Neural cell (in vitro differentiated cells): ENCODE results near the gene KRT7. TPM values are rescaled to one million over a fixed set of nuclear protein-coding genes. Genes with fewer than 3 reads are reported as not detected.

Experiments
- H2AFZ ChIP-seq: fragments of 200-600, 300-800 bp; sonication (generic), shearing (Covaris generic); 2 replicates; pipeline ENCODE4 v1.6.0; 2014; ENCODE audit warnings: low read depth, mild to moderate bottlenecking, antibody characterized with exemption, low read length, moderate library complexity
- H3F3A ChIP-seq: fragments of 200-600 bp; shearing (Covaris generic); 2 replicates; pipeline ENCODE4 v1.6.1; 2016; ENCODE audit warnings: mild to moderate bottlenecking, moderate library complexity, mixed read lengths, antibody characterized with exemption, low read length; ENCODE audit not compliant: insufficient read depth, poor library complexity, severe bottlenecking
- H3K27ac ChIP-seq: fragments of 200-600, 300-800 bp; sonication (generic), shearing (Covaris generic); 2 replicates; pipeline ENCODE4 v1.5.1; 2014; ENCODE audit warnings: mild to moderate bottlenecking, low read length, moderate library complexity
- H3K27me3 ChIP-seq: fragments of 300-800, 200-600 bp; sonication (generic), shearing (Covaris generic); 2 replicates; pipeline ENCODE4 v1.6.0; 2014; ENCODE audit warnings: mild to moderate bottlenecking, low read depth, low read length, moderate library complexity; ENCODE audit not compliant: insufficient read depth
- H3K36me3 ChIP-seq: fragments of 300-800, 200-600 bp; sonication (generic), shearing (Covaris generic); 2 replicates; pipeline ENCODE4 v1.5.1; 2014; ENCODE audit warnings: mild to moderate bottlenecking, antibody characterized with exemption, low read length, moderate library complexity; ENCODE audit not compliant: insufficient read depth
- H3K4me2 ChIP-seq: fragments of 300-800, 200-600 bp; sonication (generic), shearing (Covaris generic); 2 replicates; pipeline ENCODE4 v1.6.0; 2014; ENCODE audit warnings: mild to moderate bottlenecking, low read length
- H3K4me3 ChIP-seq: fragments of 300-800, 200-600 bp; sonication (generic), shearing (Covaris generic); 2 replicates; pipeline ENCODE4 v1.5.1; 2014; ENCODE audit warnings: mild to moderate bottlenecking, low read length, moderate library complexity
- H3K79me2 ChIP-seq: fragments of 200-600 bp; shearing (Covaris generic); replicated peaks from 2 replicates; pipeline ENCODE4 v1.6.0; 2014; ENCODE audit warnings: mild to moderate bottlenecking, low read length, moderate library complexity; ENCODE audit not compliant: insufficient read depth
- H3K9ac ChIP-seq: fragments of 300-800, 200-600 bp; sonication (generic), shearing (Covaris generic); 2 replicates; pipeline ENCODE4 v1.6.1; 2016; ENCODE audit warnings: mild to moderate bottlenecking, low read length, mixed read lengths
- H3K9me2 ChIP-seq: fragments of 200-600 bp; shearing (Covaris generic); 2 replicates; pipeline ENCODE4 v1.6.1; 2016; ENCODE audit warnings: mild to moderate bottlenecking, low read length, mixed read lengths; ENCODE audit not compliant: insufficient read depth
- H3K9me3 ChIP-seq: fragments of 200-600, 300-800 bp; sonication (generic), shearing (Covaris generic); 2 replicates; pipeline ENCODE4 v1.6.1; 2016; ENCODE audit warnings: mild to moderate bottlenecking, mixed run types, low read length, moderate library complexity, mixed read lengths
- H4K20me1 ChIP-seq: fragments of 200-600 bp; shearing (Covaris generic); 2 replicates; pipeline ENCODE4 v1.6.1; 2016; ENCODE audit warnings: mild to moderate bottlenecking, mixed run types; ENCODE audit not compliant: insufficient read depth
- EP300 ChIP-seq: fragments of 450-650 bp; conservative IDR thresholded peaks from 2 replicates; pipeline ENCODE4 v1.6.1; 2014; ENCODE audit warnings: antibody characterized with exemption, mild to moderate bottlenecking, moderate library complexity; ENCODE audit not compliant: poor library complexity, severe bottlenecking
- EZH2 ChIP-seq: fragments of 200-600, 300-800 bp; shearing (Covaris generic), sonication (generic); IDR thresholded peaks from 2 replicates; pipeline ENCODE4 v1.6.1; 2014; ENCODE audit warnings: antibody characterized with exemption, low read length, borderline replicate concordance, mild to moderate bottlenecking; ENCODE audit not compliant: insufficient read depth, poor library complexity, severe bottlenecking
- MXI1 ChIP-seq: fragments of 450-650 bp; conservative IDR thresholded peaks from 2 replicates; pipeline ENCODE4 v1.6.1; 2014; ENCODE audit warnings: antibody characterized with exemption, mild to moderate bottlenecking; ENCODE audit not compliant: poor library complexity, severe bottlenecking
- POLR2AphosphoS5 ChIP-seq: IDR thresholded peaks from 2 replicates; pipeline ENCODE4 v1.6.1; 2012
- RAD21 ChIP-seq: fragments of 450-650 bp; conservative IDR thresholded peaks from 2 replicates; pipeline ENCODE4 v1.6.1; 2014; ENCODE audit warnings: antibody characterized with exemption, mild to moderate bottlenecking, moderate library complexity
- SMC3 ChIP-seq: fragments of 450-650 bp; conservative IDR thresholded peaks from 2 replicates; pipeline ENCODE4 v1.6.1; 2014; ENCODE audit warnings: antibody characterized with exemption, mild to moderate bottlenecking, moderate library complexity; ENCODE audit not compliant: poor library complexity
- TAF1 ChIP-seq: IDR thresholded peaks from 2 replicates; pipeline ENCODE4 v1.6.1; 2012; ENCODE audit warnings: low read depth
- polyA plus RNA-seq: library from polyadenylated mRNA; depleted of rRNA; stranded (reverse); fragments of >200 nt; gene quantifications from 2 replicates; pipeline ENCODE4 v1.2.3, GENCODE V29; 2014
- TF ChIP-seq, protein P1 (sequence below): IDR thresholded peaks from 2 replicates; pipeline ENCODE4 v1.6.1; 2012; ENCODE audit warnings: borderline replicate concordance
- TF ChIP-seq, protein P2 (sequence below): fragments of 450-650 bp; IDR thresholded peaks from 2 replicates; pipeline ENCODE4 v1.5.1; 2014; ENCODE audit warnings: antibody characterized with exemption, mild to moderate bottlenecking, moderate library complexity; ENCODE audit not compliant: poor library complexity, severe bottlenecking

KRT7 gene
- polyA plus RNA-seq, 1 donor from 2014 or later = not detected

DNA sequence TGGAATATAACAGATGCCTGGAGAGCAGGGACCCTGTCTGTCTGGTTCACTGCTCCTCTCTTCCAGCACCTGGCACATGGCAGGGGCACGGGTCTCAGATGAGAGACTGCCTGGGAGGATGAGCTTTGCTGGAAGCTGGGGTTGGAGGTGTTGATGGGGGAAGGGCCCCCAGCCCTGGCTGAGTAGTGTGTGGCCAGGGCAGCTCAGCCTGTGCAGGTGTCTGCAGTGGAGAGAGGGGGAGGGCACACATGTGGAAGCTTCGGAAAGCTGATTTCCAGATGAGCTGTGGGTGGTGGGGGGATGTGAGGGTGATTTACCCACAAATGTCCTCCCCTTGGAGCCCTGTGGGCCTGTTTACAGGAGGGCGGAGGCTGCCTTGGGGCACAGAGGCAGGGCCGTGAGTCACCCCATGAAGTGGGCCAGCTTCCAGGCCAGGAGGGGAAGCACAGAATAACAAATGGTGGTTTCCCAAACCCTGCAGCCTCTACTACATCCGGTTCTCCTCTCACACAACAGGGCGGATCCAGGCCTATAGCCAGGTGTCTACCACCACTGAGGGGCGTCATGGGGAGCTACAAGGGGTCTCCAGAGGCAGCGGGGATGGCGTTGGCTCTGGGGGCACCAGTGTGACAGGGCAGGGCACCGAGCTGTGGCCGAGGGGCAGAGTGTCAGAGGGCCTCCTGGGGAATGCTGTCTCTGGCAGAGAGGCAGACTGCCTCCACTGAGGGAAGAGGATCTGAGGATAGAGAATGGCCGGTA is 11.0 kb downstream of the KRT7 start:
- Histone ChIP-seq H3K9ac (no peak overlapping the region), H3K9me3 (no peaks in the 10 kb centered on the region), H3K36me3 (no peaks in the 10 kb centered on the region), H4K20me1 (no peaks in the 10 kb centered on the region), H3K27me3 (peaks cover 2% of the 10 kb centered on the region), H2AFZ (no peak overlapping the region), H3K79me2 (no peaks in the 10 kb centered on the region), H3K27ac (no peak overlapping the region), H3F3A (no peaks in the 10 kb centered on the region), H3K4me3 (no peak overlapping the region), H3K4me2 (no peak overlapping the region), H3K9me2 (no peaks in the 10 kb centered on the region)
- TF ChIP-seq, protein P1, sequence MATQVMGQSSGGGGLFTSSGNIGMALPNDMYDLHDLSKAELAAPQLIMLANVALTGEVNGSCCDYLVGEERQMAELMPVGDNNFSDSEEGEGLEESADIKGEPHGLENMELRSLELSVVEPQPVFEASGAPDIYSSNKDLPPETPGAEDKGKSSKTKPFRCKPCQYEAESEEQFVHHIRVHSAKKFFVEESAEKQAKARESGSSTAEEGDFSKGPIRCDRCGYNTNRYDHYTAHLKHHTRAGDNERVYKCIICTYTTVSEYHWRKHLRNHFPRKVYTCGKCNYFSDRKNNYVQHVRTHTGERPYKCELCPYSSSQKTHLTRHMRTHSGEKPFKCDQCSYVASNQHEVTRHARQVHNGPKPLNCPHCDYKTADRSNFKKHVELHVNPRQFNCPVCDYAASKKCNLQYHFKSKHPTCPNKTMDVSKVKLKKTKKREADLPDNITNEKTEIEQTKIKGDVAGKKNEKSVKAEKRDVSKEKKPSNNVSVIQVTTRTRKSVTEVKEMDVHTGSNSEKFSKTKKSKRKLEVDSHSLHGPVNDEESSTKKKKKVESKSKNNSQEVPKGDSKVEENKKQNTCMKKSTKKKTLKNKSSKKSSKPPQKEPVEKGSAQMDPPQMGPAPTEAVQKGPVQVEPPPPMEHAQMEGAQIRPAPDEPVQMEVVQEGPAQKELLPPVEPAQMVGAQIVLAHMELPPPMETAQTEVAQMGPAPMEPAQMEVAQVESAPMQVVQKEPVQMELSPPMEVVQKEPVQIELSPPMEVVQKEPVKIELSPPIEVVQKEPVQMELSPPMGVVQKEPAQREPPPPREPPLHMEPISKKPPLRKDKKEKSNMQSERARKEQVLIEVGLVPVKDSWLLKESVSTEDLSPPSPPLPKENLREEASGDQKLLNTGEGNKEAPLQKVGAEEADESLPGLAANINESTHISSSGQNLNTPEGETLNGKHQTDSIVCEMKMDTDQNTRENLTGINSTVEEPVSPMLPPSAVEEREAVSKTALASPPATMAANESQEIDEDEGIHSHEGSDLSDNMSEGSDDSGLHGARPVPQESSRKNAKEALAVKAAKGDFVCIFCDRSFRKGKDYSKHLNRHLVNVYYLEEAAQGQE = no peak
- TF ChIP-seq, protein P2, sequence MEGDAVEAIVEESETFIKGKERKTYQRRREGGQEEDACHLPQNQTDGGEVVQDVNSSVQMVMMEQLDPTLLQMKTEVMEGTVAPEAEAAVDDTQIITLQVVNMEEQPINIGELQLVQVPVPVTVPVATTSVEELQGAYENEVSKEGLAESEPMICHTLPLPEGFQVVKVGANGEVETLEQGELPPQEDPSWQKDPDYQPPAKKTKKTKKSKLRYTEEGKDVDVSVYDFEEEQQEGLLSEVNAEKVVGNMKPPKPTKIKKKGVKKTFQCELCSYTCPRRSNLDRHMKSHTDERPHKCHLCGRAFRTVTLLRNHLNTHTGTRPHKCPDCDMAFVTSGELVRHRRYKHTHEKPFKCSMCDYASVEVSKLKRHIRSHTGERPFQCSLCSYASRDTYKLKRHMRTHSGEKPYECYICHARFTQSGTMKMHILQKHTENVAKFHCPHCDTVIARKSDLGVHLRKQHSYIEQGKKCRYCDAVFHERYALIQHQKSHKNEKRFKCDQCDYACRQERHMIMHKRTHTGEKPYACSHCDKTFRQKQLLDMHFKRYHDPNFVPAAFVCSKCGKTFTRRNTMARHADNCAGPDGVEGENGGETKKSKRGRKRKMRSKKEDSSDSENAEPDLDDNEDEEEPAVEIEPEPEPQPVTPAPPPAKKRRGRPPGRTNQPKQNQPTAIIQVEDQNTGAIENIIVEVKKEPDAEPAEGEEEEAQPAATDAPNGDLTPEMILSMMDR = no peak

DNA sequence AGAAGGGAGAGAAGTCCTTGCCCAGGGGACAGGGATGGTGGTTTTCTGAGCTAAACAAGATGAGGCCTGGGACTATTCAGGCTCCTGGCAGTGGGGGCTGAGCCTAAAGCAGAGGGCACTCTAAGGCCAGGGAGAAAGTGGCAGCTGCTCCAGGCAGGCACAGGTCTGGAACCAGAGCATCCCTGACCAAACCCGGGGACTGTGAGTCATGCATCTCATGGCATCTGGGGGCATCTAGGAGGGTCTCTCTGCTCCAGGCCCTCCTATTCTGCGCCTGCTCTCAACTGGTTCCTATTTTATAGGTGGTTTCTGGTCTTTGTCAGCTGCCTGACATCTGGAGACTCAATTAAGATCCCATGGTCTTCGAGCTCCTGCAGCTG is 11.6 kb downstream of the KRT7 start:
- Histone ChIP-seq H4K20me1 (no peaks in the 10 kb centered on the region), H3K4me2 (no peak overlapping the region), H3K4me3 (no peak overlapping the region), H2AFZ (no peak overlapping the region), H3K27me3 (peaks cover 8% of the 10 kb centered on the region), H3K9me3 (no peaks in the 10 kb centered on the region), H3K9me2 (no peaks in the 10 kb centered on the region), H3K36me3 (no peaks in the 10 kb centered on the region), H3K27ac (no peak overlapping the region), H3K9ac (no peak overlapping the region), H3F3A (no peaks in the 10 kb centered on the region), H3K79me2 (no peaks in the 10 kb centered on the region)
- TF ChIP-seq POLR2AphosphoS5 (no peak), EP300 (no peak), MXI1 (no peak), SMC3 (no peak), TAF1 (no peak), EZH2 (no peak), RAD21 (no peak)
- TF ChIP-seq, protein P2 = no peak
- TF ChIP-seq, protein P1 = no peak
